Measurements from ENCODE around the gene IQCE.

The IQCE gene

GRCh38 chr7:2649991-2650390 is 91.2 kb downstream of the IQCE start:
- ATAC-seq, result no peak
- no peak for TF ChIP-seq POU6F1 (CRISPR knock-in tag; IDR thresholded peaks at IDR 0.05; ENCODE audit: borderline replicate concordance, low read depth)
- TF ChIP-seq PATZ1 (CRISPR knock-in tag; IDR thresholded peaks at IDR 0.05; ENCODE audit: borderline replicate concordance), result no peak

- ATAC-seq, result no peak
- TF ChIP-seq ZC3H10 (CRISPR knock-in tag; IDR thresholded peaks at IDR 0.05) (no peak), BACH2 (CRISPR knock-in tag; IDR thresholded peaks at IDR 0.05; ENCODE audit: borderline replicate concordance) (no peak), ZFP30 (CRISPR knock-in tag; IDR thresholded peaks at IDR 0.05) (no peak), TOX (CRISPR knock-in tag; IDR thresholded peaks at IDR 0.05; ENCODE audit: borderline replicate concordance) (no peak), RARB (CRISPR knock-in tag; IDR thresholded peaks at IDR 0.05) (no peak), CSDC2 (CRISPR knock-in tag; IDR thresholded peaks at IDR 0.05) (no peak), CSRNP3 (CRISPR knock-in tag; IDR thresholded peaks at IDR 0.05) (no peak), PPARA (CRISPR knock-in tag; IDR thresholded peaks at IDR 0.05; ENCODE audit: borderline replicate concordance) (no peak), OSR1 (CRISPR knock-in tag; IDR thresholded peaks at IDR 0.05) (no peak), GLIS3 (CRISPR knock-in tag; IDR thresholded peaks at IDR 0.05) (no peak), ARNTL (CRISPR knock-in tag; IDR thresholded peaks at IDR 0.05; ENCODE audit: borderline replicate concordance, low read depth) (no peak), ESRRG (CRISPR knock-in tag; IDR thresholded peaks at IDR 0.05) (no peak), PATZ1 (CRISPR knock-in tag; IDR thresholded peaks at IDR 0.05; ENCODE audit: borderline replicate concordance) (no peak)
Measured at GRCh38 chr7:2650451-2650850, 91.7 kb downstream of the IQCE start.

GRCh38 chr7:2651336-2651735 is 92.6 kb downstream of the IQCE start:
- TF ChIP-seq ESRRG (CRISPR knock-in tag; IDR thresholded peaks at IDR 0.05) (no peak), OSR1 (CRISPR knock-in tag; IDR thresholded peaks at IDR 0.05) (no peak), CREB5 (CRISPR knock-in tag; IDR thresholded peaks at IDR 0.05; ENCODE audit: low read depth) (no peak), ZC3H10 (CRISPR knock-in tag; IDR thresholded peaks at IDR 0.05) (no peak), TCF4 (CRISPR knock-in tag; IDR thresholded peaks at IDR 0.05; ENCODE audit: borderline replicate concordance) (no peak), CSRNP3 (CRISPR knock-in tag; IDR thresholded peaks at IDR 0.05) (no peak), PATZ1 (CRISPR knock-in tag; IDR thresholded peaks at IDR 0.05; ENCODE audit: borderline replicate concordance) (no peak), ZNF70 (CRISPR knock-in tag; IDR thresholded peaks at IDR 0.05) (no peak), ARNTL (CRISPR knock-in tag; IDR thresholded peaks at IDR 0.05; ENCODE audit: borderline replicate concordance, low read depth) (no peak), POU6F1 (CRISPR knock-in tag; IDR thresholded peaks at IDR 0.05; ENCODE audit: borderline replicate concordance, low read depth) (no peak)

More at GRCh38 chr7:2651336-2651735, 92.6 kb downstream of the IQCE start:
- ATAC-seq, result peak; percentile 39
